Mesenchymal stem cell (in vitro differentiated cells and primary cell): ENCODE measurements around the gene TP53BP2.

ENCODE experiments used
- DNase-seq: peaks from one replicate; pipeline ENCODE4 v3.0.0-alpha.2; 2013
- H2AFZ ChIP-seq: one replicate; pipeline ENCODE4 v1.6.1; 2013; ENCODE audit warnings: low read depth, mild to moderate bottlenecking, control low read depth, inconsistent platforms, low read length, moderate library complexity
- H2AK5ac ChIP-seq: 2 replicates; pipeline ENCODE4 v1.6.1; 2013; ENCODE audit warnings: low read length, moderate library complexity, mild to moderate bottlenecking, inconsistent platforms; ENCODE audit not compliant: severe bottlenecking
- H2BK120ac ChIP-seq: one replicate; pipeline ENCODE4 v1.6.1; 2013; ENCODE audit warnings: low read depth, mild to moderate bottlenecking, inconsistent platforms, low read length, moderate library complexity
- H2BK12ac ChIP-seq, 2 experiments: one replicate each; pipeline ENCODE4 v1.6.1; 2013; ENCODE audit warnings: inconsistent platforms in 2 of 2, low read length in 2 of 2, mild to moderate bottlenecking in 2 of 2, moderate library complexity in 2 of 2, control low read depth in 1 of 2
- H2BK15ac ChIP-seq: one replicate; pipeline ENCODE4 v1.6.1; 2013; ENCODE audit warnings: mild to moderate bottlenecking, low read depth, inconsistent platforms; ENCODE audit not compliant: poor library complexity, severe bottlenecking
- H2BK5ac ChIP-seq: 2 replicates; pipeline ENCODE4 v1.6.1; 2013; ENCODE audit warnings: low read depth, mild to moderate bottlenecking, low read length, control low read depth, inconsistent platforms; ENCODE audit not compliant: poor library complexity, severe bottlenecking
- H3K14ac ChIP-seq, 2 experiments: one replicate each; pipeline ENCODE4 v1.6.1; 2013; ENCODE audit warnings: inconsistent platforms in 2 of 2, low read length in 2 of 2, control low read depth in 1 of 2, mild to moderate bottlenecking in 1 of 2, moderate library complexity in 1 of 2
- H3K18ac ChIP-seq, 2 experiments: one replicate each; pipeline ENCODE4 v1.6.1; 2013; ENCODE audit warnings: inconsistent platforms in 2 of 2, low read length in 2 of 2, control low read depth in 1 of 2, low read depth in 1 of 2, mild to moderate bottlenecking in 1 of 2
- H3K23ac ChIP-seq, 2 experiments: one replicate each; pipeline ENCODE4 v1.6.1; 2013; ENCODE audit warnings: inconsistent platforms in 2 of 2, low read length in 2 of 2, mild to moderate bottlenecking in 2 of 2, moderate library complexity in 2 of 2, control low read depth in 1 of 2
- H3K27ac ChIP-seq: 2 replicates; pipeline ENCODE4 v1.5.1; 2013; ENCODE audit warnings: mild to moderate bottlenecking, moderate library complexity, low read length, control low read depth, inconsistent platforms; ENCODE audit not compliant: poor library complexity, severe bottlenecking
- H3K27me3 ChIP-seq, 2 experiments: 2 replicates each; pipeline versions ENCODE4 v1.6.1 to v1.7.0; 2013; ENCODE audit warnings: low read length in 2 of 2, mild to moderate bottlenecking in 2 of 2, moderate library complexity in 2 of 2, control low read depth in 1 of 2, inconsistent platforms in 1 of 2; ENCODE audit not compliant: control insufficient read depth in 1 of 2, insufficient read depth in 1 of 2
- H3K36me3 ChIP-seq, 2 experiments: 2 replicates each; pipeline versions ENCODE4 v1.6.1 to v1.7.0; 2013; ENCODE audit warnings: low read length in 2 of 2, control low read depth in 1 of 2, inconsistent platforms in 1 of 2, low read depth in 1 of 2, mild to moderate bottlenecking in 1 of 2; ENCODE audit not compliant: insufficient read depth in 2 of 2, control insufficient read depth in 1 of 2
- H3K4ac ChIP-seq, 2 experiments: one replicate each; pipeline ENCODE4 v1.6.1; 2013; ENCODE audit warnings: inconsistent platforms in 2 of 2, low read length in 2 of 2, mild to moderate bottlenecking in 2 of 2, moderate library complexity in 2 of 2, control low read depth in 1 of 2, low read depth in 1 of 2
- H3K4me1 ChIP-seq: 2 replicates; pipeline ENCODE4 v1.6.1; 2013; ENCODE audit warnings: low read depth, low read length, control low read depth; ENCODE audit not compliant: control insufficient read depth, insufficient read depth
- H3K4me2 ChIP-seq: 2 replicates; pipeline ENCODE4 v1.6.1; 2013; ENCODE audit warnings: low read length, mild to moderate bottlenecking, inconsistent platforms; ENCODE audit not compliant: poor library complexity, severe bottlenecking
- H3K4me3 ChIP-seq, 2 experiments: 2 replicates each; pipeline versions ENCODE4 v1.5.1 to v1.7.0; 2013; ENCODE audit warnings: low read length in 2 of 2, mild to moderate bottlenecking in 2 of 2, control low read depth in 1 of 2, low read depth in 1 of 2; ENCODE audit not compliant: insufficient read depth in 1 of 2
- H3K79me1 ChIP-seq: replicated peaks from 2 replicates; pipeline ENCODE4 v1.6.1; 2013; ENCODE audit warnings: mild to moderate bottlenecking, control low read depth, low read length, inconsistent platforms; ENCODE audit not compliant: poor library complexity, severe bottlenecking
- H3K9ac ChIP-seq: 2 replicates; pipeline ENCODE4 v1.7.0; 2013; ENCODE audit warnings: mild to moderate bottlenecking, low read length, moderate library complexity
- H3K9me3 ChIP-seq: 2 replicates; pipeline ENCODE4 v1.7.0; 2013; ENCODE audit warnings: mild to moderate bottlenecking, low read length; ENCODE audit not compliant: control insufficient read depth
- H4K8ac ChIP-seq: one replicate; pipeline ENCODE4 v1.6.1; 2013; ENCODE audit warnings: inconsistent platforms, mild to moderate bottlenecking, low read length, moderate library complexity
- H4K91ac ChIP-seq: one replicate; pipeline ENCODE4 v1.6.1; 2013; ENCODE audit warnings: mild to moderate bottlenecking, low read length, inconsistent platforms
- WGBS: methylation state at CpG from one replicate; pipeline ENCODE4 v1.1.7; 2013; ENCODE audit warnings: mixed read lengths; 5-methylcytosine and 5-hydroxymethylcytosine counted together

TP53BP2 gene

DNA sequence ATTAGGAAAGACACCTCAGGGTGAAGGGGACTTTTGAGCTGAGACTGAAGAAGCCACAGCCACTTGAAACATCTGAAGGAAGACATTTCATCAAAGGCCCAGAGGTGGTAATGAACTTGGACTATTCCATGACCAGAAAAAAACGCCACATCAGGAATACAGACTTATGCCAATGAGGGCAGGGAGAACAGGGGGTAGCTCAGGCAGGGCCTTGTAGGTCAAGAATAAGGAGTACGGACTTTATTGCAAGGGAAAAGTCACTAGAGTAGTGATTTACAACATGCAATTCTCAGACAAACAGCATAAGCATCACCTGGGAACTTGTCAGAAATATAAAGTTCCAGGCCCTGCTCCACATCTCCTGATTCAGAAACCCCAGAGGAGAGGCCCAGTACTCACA lies 11.8 kb downstream of the TP53BP2 start:
- no peak overlapping the region for H4K8ac ChIP-seq
- H3K4me3 ChIP-seq = no peak overlapping the region
- no peak overlapping the region for H2BK15ac ChIP-seq
- H2BK5ac ChIP-seq = no peak overlapping the region
- no peak for DNase-seq
- no peak overlapping the region for H2AFZ ChIP-seq
- no peaks in the 10 kb centered on the region for H3K79me1 ChIP-seq
- H3K23ac ChIP-seq = no peak overlapping the region
- H3K36me3 ChIP-seq = no peaks in the 10 kb centered on the region
- H3K27me3 ChIP-seq = no peaks in the 10 kb centered on the region
- no peak overlapping the region for H3K27ac ChIP-seq
- H2BK12ac ChIP-seq = no peak overlapping the region
- no peak overlapping the region for H2AK5ac ChIP-seq
- H3K4me2 ChIP-seq = no peak overlapping the region
- H3K4ac ChIP-seq = peak overlapping the region in 1 of 2 experiments; percentile 9
- H3K9me3 ChIP-seq = no peaks in the 10 kb centered on the region
- peaks cover 15% of the 10 kb centered on the region for H3K4me1 ChIP-seq
- 67% methylated on average over 2 of the region's 2 CpGs for WGBS
- H3K9ac ChIP-seq = no peak overlapping the region
- H3K14ac ChIP-seq = no peak overlapping the region
- no peak overlapping the region for H2BK120ac ChIP-seq
- no peak overlapping the region for H4K91ac ChIP-seq
- H3K18ac ChIP-seq = peak overlapping the region in 1 of 2 experiments; percentile 59

DNA sequence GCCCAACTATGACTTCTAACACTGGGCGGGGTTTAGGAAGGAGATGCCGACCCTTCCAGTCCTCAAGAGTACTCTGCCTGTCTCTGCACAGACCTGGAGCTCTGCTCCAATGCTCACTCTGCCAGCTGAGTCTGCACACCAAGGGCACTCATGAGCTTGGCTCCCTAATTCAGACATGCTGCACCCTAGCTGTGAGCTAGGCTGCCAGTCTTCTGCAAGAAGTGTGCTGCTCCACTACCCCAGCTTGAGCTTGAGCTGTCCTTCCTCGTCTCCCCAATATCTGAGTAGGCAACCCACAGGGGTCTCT lies 13.2 kb downstream of the TP53BP2 start:
- DNase-seq = no peak
- 84% methylated on average over 3 of the region's 3 CpGs for WGBS
- H3K18ac ChIP-seq = peak overlapping the region; percentile 28 to 69
- peak overlapping the region in 1 of 2 experiments; percentile 67 for H3K23ac ChIP-seq
- no peaks in the 10 kb centered on the region for H3K36me3 ChIP-seq
- H3K79me1 ChIP-seq = no peaks in the 10 kb centered on the region
- peak overlapping the region; percentile 52 for H4K91ac ChIP-seq
- H2BK12ac ChIP-seq = peak overlapping the region; percentile 57 to 63
- H3K9ac ChIP-seq = peak overlapping the region; percentile 90
- no peak overlapping the region for H2BK15ac ChIP-seq
- H2AFZ ChIP-seq = no peak overlapping the region
- peak overlapping the region in 1 of 2 experiments; percentile 58 for H3K4ac ChIP-seq
- no peak overlapping the region for H2BK5ac ChIP-seq
- H3K14ac ChIP-seq = peak overlapping the region in 1 of 2 experiments; percentile 89
- peak overlapping the region; percentile 66 for H4K8ac ChIP-seq
- H2BK120ac ChIP-seq = no peak overlapping the region
- H3K9me3 ChIP-seq = no peaks in the 10 kb centered on the region
- peak overlapping the region; percentile 3 for H2AK5ac ChIP-seq
- H3K4me2 ChIP-seq = no peak overlapping the region
- no peak overlapping the region for H3K27ac ChIP-seq
- peaks cover 9% of the 10 kb centered on the region for H3K4me1 ChIP-seq
- no peak overlapping the region for H3K4me3 ChIP-seq
- no peaks in the 10 kb centered on the region for H3K27me3 ChIP-seq

DNA sequence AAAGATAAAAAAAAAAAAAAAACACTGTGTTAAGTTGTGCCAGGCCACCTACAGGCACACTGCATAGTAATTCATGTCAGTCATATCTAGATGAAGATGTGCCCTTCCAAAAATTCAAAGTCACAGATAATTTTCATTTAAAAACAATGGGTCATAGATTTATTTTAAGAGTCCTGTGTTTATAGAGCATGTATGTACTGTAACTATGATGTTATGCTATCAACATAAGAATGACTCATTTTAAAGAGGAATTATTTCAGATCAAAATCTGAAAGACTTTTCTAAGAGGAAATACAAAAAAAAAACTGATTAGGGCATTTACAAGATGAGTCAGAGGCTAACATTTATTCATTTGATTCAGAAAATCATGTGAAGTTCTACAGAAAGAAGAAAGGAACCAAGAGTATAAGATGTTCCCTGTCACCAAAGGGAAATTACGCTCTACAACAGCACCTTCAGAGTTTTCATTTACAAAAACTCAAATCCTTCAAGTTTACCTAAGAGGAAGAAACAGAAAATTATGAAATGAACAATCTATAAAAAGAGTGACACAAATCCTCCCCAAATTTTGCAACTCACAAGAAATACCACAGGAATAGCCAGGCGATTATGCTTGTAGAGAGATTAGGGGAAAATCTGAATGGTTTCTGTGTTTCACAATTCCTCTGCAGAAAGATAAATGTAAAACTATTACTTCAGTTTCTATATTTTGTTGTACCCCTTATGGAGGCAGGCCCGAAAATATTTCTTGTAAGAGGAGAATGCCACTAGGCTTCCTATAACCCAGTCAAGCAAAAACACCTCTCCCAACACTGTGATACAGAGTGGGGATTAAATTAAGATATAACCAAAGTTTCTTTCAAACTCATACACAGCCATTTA lies 13.8 kb downstream of the TP53BP2 start:
- Histone ChIP-seq H2BK120ac (no peak overlapping the region), H3K4me1 (peaks cover 9% of the 10 kb centered on the region), H3K4ac (no peak overlapping the region), H3K14ac (no peak overlapping the region), H3K4me3 (peak overlapping the region in 1 of 2 experiments; percentile 8), H3K9me3 (no peaks in the 10 kb centered on the region), H3K4me2 (no peak overlapping the region), H3K23ac (no peak overlapping the region), H4K8ac (no peak overlapping the region), H2BK5ac (no peak overlapping the region), H4K91ac (no peak overlapping the region), H2AK5ac (peak overlapping the region; percentile 3), H3K27me3 (no peaks in the 10 kb centered on the region), H3K36me3 (no peaks in the 10 kb centered on the region), H3K18ac (peak overlapping the region in 1 of 2 experiments; percentile 69), H3K79me1 (no peaks in the 10 kb centered on the region), H3K27ac (peak overlapping the region; percentile 41), H2AFZ (no peak overlapping the region), H2BK15ac (no peak overlapping the region), H2BK12ac (peak overlapping the region in 1 of 2 experiments; percentile 57), H3K9ac (peak overlapping the region; percentile 90)
- DNase-seq = peak; percentile 72
- no CpG with 5 or more reads among the region's 3 CpGs for WGBS

DNA sequence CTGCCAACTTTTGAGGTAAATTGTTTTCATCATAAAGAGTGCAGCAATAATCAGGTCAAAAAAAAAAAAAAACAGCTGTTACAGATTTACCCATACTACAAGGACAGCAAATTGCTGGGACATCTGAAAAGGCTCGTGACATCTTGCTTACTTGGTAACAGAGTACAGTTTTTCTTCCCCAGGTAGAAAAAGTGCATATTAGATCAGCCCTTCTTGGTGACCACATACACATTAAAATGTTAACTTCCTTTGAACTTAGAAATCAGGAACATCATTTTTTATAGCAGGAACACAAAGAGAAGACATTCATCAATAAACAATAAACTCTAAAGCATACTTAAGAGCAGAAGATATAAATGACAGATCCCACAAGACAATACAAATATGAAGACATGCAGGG lies 16.1 kb downstream of the TP53BP2 start:
- Histone ChIP-seq H3K4me1 (peaks cover 5% of the 10 kb centered on the region), H4K91ac (no peak overlapping the region), H2BK12ac (no peak overlapping the region), H2AK5ac (no peak overlapping the region), H3K36me3 (no peaks in the 10 kb centered on the region), H3K27me3 (no peaks in the 10 kb centered on the region), H3K4me2 (no peak overlapping the region), H2BK120ac (no peak overlapping the region), H2BK15ac (no peak overlapping the region), H3K4me3 (no peak overlapping the region), H2AFZ (no peak overlapping the region), H3K27ac (no peak overlapping the region), H3K14ac (no peak overlapping the region), H4K8ac (no peak overlapping the region), H3K4ac (no peak overlapping the region), H3K23ac (no peak overlapping the region), H3K9ac (no peak overlapping the region), H3K79me1 (no peaks in the 10 kb centered on the region), H3K18ac (no peak overlapping the region), H3K9me3 (no peaks in the 10 kb centered on the region), H2BK5ac (no peak overlapping the region)
- no peak for DNase-seq
- 100% methylated on average over 1 of the region's 1 CpG for WGBS
